ENCODE results near the gene CLIC4. TPM values are rescaled to one million over a fixed set of nuclear protein-coding genes. Genes with fewer than 3 reads are reported as not detected.

Gene CLIC4
- total RNA-seq, 4 donors from 2014 or later = 399 to 688 (median 564) TPM

DNA sequence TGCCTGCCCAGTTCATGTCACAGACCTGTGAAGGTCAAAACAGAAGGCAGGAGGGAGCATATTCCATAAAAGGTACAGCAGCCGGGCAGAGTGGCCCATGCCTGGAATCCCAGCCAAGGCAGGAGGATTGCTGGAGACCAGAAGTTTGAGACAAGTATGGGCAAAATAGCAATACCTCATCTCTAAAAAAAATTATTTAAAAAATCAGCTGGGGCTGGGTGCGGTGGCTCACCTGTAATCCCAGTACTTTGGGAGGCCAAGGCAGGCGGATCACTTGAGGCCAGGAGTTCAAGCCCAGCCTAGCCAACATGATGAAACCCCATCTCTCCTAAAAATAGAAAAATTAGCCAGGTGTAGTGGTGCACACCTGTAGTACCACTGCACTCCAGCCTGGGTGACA lies 120.3 kb downstream of the CLIC4 start:
- TF ChIP-seq POLR2A (IDR thresholded peaks at IDR 0.05) = no peak
- TF ChIP-seq EP300 (IDR thresholded peaks at IDR 0.05) = no peak
- TF ChIP-seq, protein P1, sequence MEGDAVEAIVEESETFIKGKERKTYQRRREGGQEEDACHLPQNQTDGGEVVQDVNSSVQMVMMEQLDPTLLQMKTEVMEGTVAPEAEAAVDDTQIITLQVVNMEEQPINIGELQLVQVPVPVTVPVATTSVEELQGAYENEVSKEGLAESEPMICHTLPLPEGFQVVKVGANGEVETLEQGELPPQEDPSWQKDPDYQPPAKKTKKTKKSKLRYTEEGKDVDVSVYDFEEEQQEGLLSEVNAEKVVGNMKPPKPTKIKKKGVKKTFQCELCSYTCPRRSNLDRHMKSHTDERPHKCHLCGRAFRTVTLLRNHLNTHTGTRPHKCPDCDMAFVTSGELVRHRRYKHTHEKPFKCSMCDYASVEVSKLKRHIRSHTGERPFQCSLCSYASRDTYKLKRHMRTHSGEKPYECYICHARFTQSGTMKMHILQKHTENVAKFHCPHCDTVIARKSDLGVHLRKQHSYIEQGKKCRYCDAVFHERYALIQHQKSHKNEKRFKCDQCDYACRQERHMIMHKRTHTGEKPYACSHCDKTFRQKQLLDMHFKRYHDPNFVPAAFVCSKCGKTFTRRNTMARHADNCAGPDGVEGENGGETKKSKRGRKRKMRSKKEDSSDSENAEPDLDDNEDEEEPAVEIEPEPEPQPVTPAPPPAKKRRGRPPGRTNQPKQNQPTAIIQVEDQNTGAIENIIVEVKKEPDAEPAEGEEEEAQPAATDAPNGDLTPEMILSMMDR (IDR thresholded peaks at IDR 0.05) = no peak
- Histone ChIP-seq H3K27ac (no peak overlapping the region), H3K36me3 (no peaks in the 10 kb centered on the region), H3K4me1 (no peaks in the 10 kb centered on the region), H3K27me3 (peaks cover 0 to 61% of the 10 kb centered on the region in 2 donors), H3K4me3 (no peak overlapping the region), H3K9me3 (no peaks in the 10 kb centered on the region)
- 94% methylated on average over 3 of the region's 3 CpGs for WGBS, 2 donors
- no peak for DNase-seq (ENCODE audit: low spot score in 2 of 2)

DNA sequence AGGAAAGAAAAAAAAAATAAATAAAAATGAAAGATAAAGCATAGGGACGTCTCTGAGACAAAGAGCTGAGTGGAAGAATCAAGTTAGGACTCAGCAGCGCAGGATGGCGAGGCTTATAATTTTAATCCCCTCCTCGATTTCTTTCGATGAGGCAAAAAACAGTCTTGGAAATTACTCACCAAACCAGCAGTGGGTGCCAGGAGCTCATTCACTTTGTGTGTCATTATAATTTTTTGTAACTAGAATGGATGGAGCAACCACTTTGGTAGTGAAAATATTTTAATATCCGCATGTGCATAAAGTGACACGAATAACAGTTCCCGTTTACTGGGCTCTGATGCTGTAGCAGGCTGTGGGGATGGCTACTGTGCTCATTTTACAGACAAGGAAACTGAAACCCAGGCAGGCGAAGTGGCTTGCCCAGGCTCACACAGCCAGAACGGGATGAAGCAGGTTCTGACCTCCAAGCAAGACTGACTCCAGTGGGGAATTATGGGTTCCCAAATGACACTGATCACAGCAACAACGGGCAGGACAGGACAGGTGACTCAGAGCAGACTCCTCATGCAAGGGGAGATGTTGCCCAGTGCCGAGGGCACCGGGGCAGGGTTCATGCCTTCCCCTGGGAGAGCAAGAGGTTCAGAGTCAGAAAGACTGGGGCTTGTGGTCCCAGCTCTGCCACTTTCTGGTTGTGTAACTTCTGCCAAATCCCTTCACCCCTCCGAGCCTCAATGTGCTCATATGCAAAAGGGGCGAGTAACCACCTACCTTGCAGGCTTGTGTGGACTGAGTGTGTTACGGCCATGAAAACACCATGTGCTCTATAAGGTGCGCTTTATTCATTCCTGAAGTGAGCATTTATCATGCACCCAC lies 121.2 kb downstream of the CLIC4 start:
- no peaks in the 10 kb centered on the region for H3K4me1 ChIP-seq
- H3K4me3 ChIP-seq = no peak overlapping the region
- no peak for DNase-seq (ENCODE audit: low spot score in 2 of 2)
- TF ChIP-seq EP300 (IDR thresholded peaks at IDR 0.05) = no peak
- TF ChIP-seq, protein P1 (IDR thresholded peaks at IDR 0.05) = no peak
- no peak for TF ChIP-seq POLR2A (IDR thresholded peaks at IDR 0.05)
- 73 to 80% methylated on average over 15 to 17 of the region's 17 CpGs for WGBS, 2 donors
- H3K36me3 ChIP-seq = no peaks in the 10 kb centered on the region
- no peaks in the 10 kb centered on the region for H3K9me3 ChIP-seq
- H3K27me3 ChIP-seq = peaks cover 0 to 70% of the 10 kb centered on the region in 2 donors
- H3K27ac ChIP-seq = no peak overlapping the region

DNA sequence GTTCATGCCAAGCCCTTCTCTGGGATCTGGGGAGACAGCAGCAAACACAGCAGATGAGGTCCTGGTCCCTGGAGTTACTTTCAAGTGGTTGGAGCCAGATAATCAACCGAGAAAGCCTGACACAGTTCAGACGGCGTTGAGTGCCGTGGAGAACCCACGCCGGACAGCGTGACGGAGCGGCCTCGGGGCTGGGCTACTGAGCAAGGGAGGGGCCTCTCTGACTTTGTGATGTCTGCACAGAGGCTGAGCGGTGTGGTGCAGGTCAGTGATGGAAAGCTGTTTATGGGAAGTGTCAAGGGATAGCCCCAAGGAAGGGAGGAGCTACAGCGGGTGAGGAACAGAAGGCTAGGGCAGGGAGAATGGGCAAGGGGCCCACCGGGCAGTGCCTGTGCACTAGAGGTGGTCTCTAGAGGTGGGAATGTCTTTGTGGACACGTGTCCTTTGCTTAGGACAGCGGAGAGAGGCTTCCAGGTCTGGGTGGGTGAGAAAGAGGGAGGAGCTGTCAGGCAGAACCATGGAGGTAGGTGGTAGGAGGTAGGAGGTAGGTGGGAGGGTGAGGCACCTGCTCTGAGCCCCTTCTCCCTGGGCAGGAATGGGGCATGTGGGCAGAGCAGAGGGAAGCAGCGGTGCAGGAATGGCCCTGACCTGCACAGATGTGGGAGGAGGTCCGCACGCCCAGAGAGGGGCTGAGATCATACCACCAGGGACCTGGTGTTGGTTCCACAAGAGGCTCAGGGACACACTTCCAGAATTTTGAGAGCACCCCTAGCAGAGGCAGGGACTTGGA lies 122.0 kb downstream of the CLIC4 start:
- WGBS, 2 donors = 40 to 56% methylated on average over 18 of the region's 18 CpGs
- Histone ChIP-seq H3K36me3 (no peaks in the 10 kb centered on the region), H3K9me3 (no peaks in the 10 kb centered on the region), H3K4me1 (no peaks in the 10 kb centered on the region), H3K27ac (no peak overlapping the region), H3K27me3 (peaks cover 0 to 64% of the 10 kb centered on the region in 2 donors), H3K4me3 (no peak overlapping the region)
- TF ChIP-seq EP300 (IDR thresholded peaks at IDR 0.05) (no peak), POLR2A (IDR thresholded peaks at IDR 0.05) (no peak)
- TF ChIP-seq, protein P1 (IDR thresholded peaks at IDR 0.05) = no peak
- no peak for DNase-seq (ENCODE audit: low spot score in 2 of 2)

DNA sequence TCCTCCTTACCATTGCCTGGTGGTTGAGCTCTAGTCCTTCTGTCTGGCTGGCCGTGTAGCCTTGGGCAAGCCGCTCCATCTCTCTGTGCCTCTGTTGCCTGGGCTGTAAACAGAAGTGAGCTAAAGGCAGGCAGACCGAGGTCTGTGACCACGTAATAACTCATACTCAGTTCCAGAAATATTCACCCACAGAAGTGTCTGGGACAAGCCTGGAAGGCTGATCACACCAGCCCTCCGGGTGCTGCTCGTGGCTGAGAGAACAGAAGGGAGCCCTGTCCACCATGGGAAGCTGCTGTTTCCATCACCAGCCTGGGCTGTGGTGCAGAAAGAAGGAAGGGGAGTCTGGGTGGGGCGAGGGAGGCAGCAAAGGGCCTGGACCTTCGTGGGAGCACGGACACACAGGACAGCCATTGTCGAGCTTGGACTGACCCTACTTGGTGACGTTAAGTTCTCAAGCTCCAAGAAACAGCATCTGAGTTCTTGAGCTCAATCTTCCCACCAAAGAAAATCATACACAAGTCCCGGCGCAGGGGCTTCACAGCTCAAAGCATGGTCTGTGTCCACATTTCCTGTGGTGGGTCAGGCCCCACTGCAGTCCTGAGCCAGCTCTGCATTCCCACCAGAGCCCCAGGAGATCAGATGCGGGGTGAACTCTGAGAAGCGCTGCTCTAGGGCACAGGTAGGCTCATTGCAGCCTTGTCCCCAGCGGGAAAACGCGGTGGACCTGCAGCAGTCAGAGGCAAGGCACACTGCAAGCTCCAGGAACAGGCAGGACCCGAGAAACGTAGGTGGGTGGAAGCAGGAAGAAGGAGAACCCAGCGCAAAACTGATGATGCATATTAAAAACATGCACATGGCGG lies 123.0 kb downstream of the CLIC4 start:
- Histone ChIP-seq H3K9me3 (no peaks in the 10 kb centered on the region), H3K36me3 (no peaks in the 10 kb centered on the region), H3K4me3 (no peak overlapping the region), H3K4me1 (no peaks in the 10 kb centered on the region), H3K27me3 (peaks cover 0 to 63% of the 10 kb centered on the region in 2 donors), H3K27ac (no peak overlapping the region)
- TF ChIP-seq POLR2A (IDR thresholded peaks at IDR 0.05) (no peak), EP300 (IDR thresholded peaks at IDR 0.05) (no peak)
- TF ChIP-seq, protein P1 (IDR thresholded peaks at IDR 0.05) = no peak
- 69 to 74% methylated on average over 18 to 20 of the region's 22 CpGs for WGBS, 2 donors
- DNase-seq (ENCODE audit: low spot score in 2 of 2) = no peak

Measured in tibial nerve (tissue), 4 donors.